Endothelial cell of umbilical vein (primary cell): ENCODE results near the gene GNB1. TPM values are rescaled to one million over a fixed set of nuclear protein-coding genes. Genes with fewer than 3 reads are reported as not detected.

Experiments used
- BruUV-seq: library from RNA; stranded (reverse); fragments of 400-500 nt; replicated peaks from 2 replicates; lab custom pipeline; 2021; lab: Mats Ljungman, UMichigan
- CTCF ChIA-PET: fragments of 300-600, 350-600 bp; sonication (Branson Sonifier 250); formaldehyde crosslinking; loops from one replicate; lab custom pipeline; 2021; ENCODE audit warnings: antibody characterized with exemption, inconsistent platforms; lab: Charles Lee
- POLR2A ChIA-PET: fragments of 300-600, 350-600 bp; sonication (Branson Sonifier 250); formaldehyde crosslinking; loops from one replicate; lab custom pipeline; 2021; ENCODE audit warnings: antibody characterized with exemption, inconsistent platforms; lab: Charles Lee
- DNase-seq: peaks from one replicate; pipeline ENCODE4 v3.0.0-alpha.2; 2011; ENCODE audit warnings: low read depth, low spot score
- FAIRE-seq: peaks from 2 replicates; lab custom pipeline; 2011; peaks lifted over from hg19 to GRCh38; lab: Jason Lieb, UNC
- H2AFZ ChIP-seq: 2 replicates; pipeline ENCODE4 v1.6.0; 2012; ENCODE audit warnings: low read depth, low read length, control low read depth, inconsistent platforms
- H3K27ac ChIP-seq: 2 replicates; pipeline ENCODE4 v1.5.1; 2011; ENCODE audit warnings: low read depth, mild to moderate bottlenecking, control low read depth, low read length, moderate library complexity; ENCODE audit not compliant: insufficient read depth
- H3K27me3 ChIP-seq, 2 experiments: 2 replicates each; pipeline versions ENCODE4 v1.6.0 to v1.6.1; 2011; ENCODE audit warnings: low read length in 2 of 2, mixed read lengths in 1 of 2; ENCODE audit not compliant: control insufficient read depth in 2 of 2, insufficient read depth in 2 of 2
- H3K36me3 ChIP-seq, 2 experiments: 2 replicates in 1 of 2; 3 replicates in 1 of 2; pipeline ENCODE4 v1.5.1; 2011; ENCODE audit warnings: low read length in 2 of 2, mild to moderate bottlenecking in 1 of 2, moderate library complexity in 1 of 2; ENCODE audit not compliant: control insufficient read depth in 2 of 2, insufficient read depth in 2 of 2; ENCODE audit errors: extremely low read depth in 1 of 2
- H3K4me1 ChIP-seq: 3 replicates; pipeline ENCODE4 v1.5.1; 2011; ENCODE audit warnings: mild to moderate bottlenecking, low read length; ENCODE audit not compliant: control insufficient read depth, insufficient read depth; ENCODE audit errors: extremely low read depth
- H3K4me2 ChIP-seq: 2 replicates; pipeline ENCODE4 v1.6.1; 2011; ENCODE audit warnings: low read length, control low read depth, mixed read lengths; ENCODE audit not compliant: insufficient read depth
- H3K4me3 ChIP-seq, 3 experiments: fragments of 200-600 bp in 1 of 3; sonication (generic), shearing (Covaris generic) in 1 of 3; replicated peaks in 1 of 3; 2 replicates each; pipeline ENCODE4 v1.5.1; 2011 to 2016; ENCODE audit warnings: control low read depth in 3 of 3, low read length in 3 of 3, mild to moderate bottlenecking in 2 of 3, inconsistent platforms in 1 of 3, low read depth in 1 of 3, moderate library complexity in 1 of 3; ENCODE audit not compliant: insufficient read depth in 1 of 3
- H3K79me2 ChIP-seq: 2 replicates; pipeline ENCODE4 v1.6.0; 2012; ENCODE audit warnings: low read length, inconsistent platforms; ENCODE audit not compliant: control insufficient read depth, insufficient read depth
- H3K9ac ChIP-seq: replicated peaks from 2 replicates; pipeline ENCODE3; 2011; ENCODE audit warnings: low read length, control low read depth; ENCODE audit not compliant: insufficient read depth; ENCODE audit errors: extremely low read depth
- H3K9me1 ChIP-seq: replicated peaks from 3 replicates; pipeline ENCODE4 v1.6.0; 2011; ENCODE audit warnings: mild to moderate bottlenecking, low read length; ENCODE audit not compliant: control insufficient read depth, insufficient read depth; ENCODE audit errors: extremely low read depth
- H3K9me3 ChIP-seq: replicated peaks from 2 replicates; pipeline ENCODE4 v1.5.1; 2012; ENCODE audit warnings: low read length, inconsistent platforms; ENCODE audit not compliant: control insufficient read depth, insufficient read depth
- H4K20me1 ChIP-seq: replicated peaks from 2 replicates; pipeline ENCODE3; 2011; ENCODE audit warnings: mild to moderate bottlenecking, low read length; ENCODE audit not compliant: control insufficient read depth, insufficient read depth; ENCODE audit errors: extremely low read depth
- EZH2 ChIP-seq: IDR thresholded peaks from 2 replicates; pipeline ENCODE4 v1.6.1; 2012; ENCODE audit warnings: borderline replicate concordance, low read depth, mild to moderate bottlenecking, moderate library complexity, low read length, inconsistent platforms; ENCODE audit not compliant: severe bottlenecking
- FOS ChIP-seq: IDR thresholded peaks from 2 replicates; pipeline ENCODE4 v1.6.1; 2011; ENCODE audit warnings: mild to moderate bottlenecking, low read length, moderate library complexity, borderline replicate concordance; ENCODE audit not compliant: insufficient read depth
- GATA2 ChIP-seq: IDR thresholded peaks from 2 replicates; pipeline ENCODE4 v1.7.0; 2011; ENCODE audit warnings: low read depth, mild to moderate bottlenecking, moderate library complexity, mixed read lengths, low read length; ENCODE audit not compliant: insufficient read length, insufficient read depth
- JUN ChIP-seq: IDR thresholded peaks from 2 replicates; pipeline ENCODE4 v1.6.1; 2011; ENCODE audit warnings: borderline replicate concordance, low read depth; ENCODE audit not compliant: insufficient read length, insufficient read depth
- POLR2A ChIP-seq: IDR thresholded peaks from 2 replicates; pipeline ENCODE4 v1.6.1; 2012; ENCODE audit warnings: low read depth, mild to moderate bottlenecking, control low read depth, low read length
- POLR2AphosphoS5 ChIP-seq: IDR thresholded peaks from 2 replicates; pipeline ENCODE4 v1.6.1; 2012; ENCODE audit warnings: low read depth, mild to moderate bottlenecking, control low read depth, low read length, moderate library complexity; ENCODE audit not compliant: insufficient read depth
- dilution Hi-C: fragments of 300-500 bp; cut with MboI; formaldehyde crosslinking; loops from one replicate; pipeline ENCODE4 v1.15.0; 2019; ENCODE audit warnings: low sequenced_read_pairs; ENCODE audit not compliant: extremely low pct_ligation_motif_present
- intact Hi-C: fragments of 100-400 bp; cut with micrococcal nuclease; formaldehyde crosslinking; loops from one replicate; pipeline ENCODE4 v1.10.0; 2022
- polyA plus RNA-seq, 4 experiments: library from polyadenylated mRNA; depleted of rRNA in 3 of 4; stranded (reverse) in 3 of 4; unstranded in 1 of 4; fragments of >200 nt; gene quantifications; 2 replicates each; pipeline versions ENCODE4 v1.2.1 to v1.2.3, GENCODE V29; 2011 to 2012; ENCODE audit warnings: missing spikeins in 1 of 4
- total RNA-seq: library from RNA; stranded (reverse); gene quantifications from 2 replicates; pipeline ENCODE4 v1.2.3, GENCODE V29; 2021

GNB1 gene
- total and polyA plus RNA-seq, 2 donors (not counting 3 experiments of a cell fraction or from before 2014, with no cell fraction given) = 501 to 529 TPM

GRCh38 chr1:1939296-1940122 lies 48.6 kb upstream of the GNB1 start:
- H3K4me2 ChIP-seq = no peak overlapping the region
- BruUV-seq = no TSS peak
- no peaks in the 10 kb centered on the region for H3K27me3 ChIP-seq
- FAIRE-seq (no peak), DNase-seq (no peak)
- ChIA-PET CTCF (no interaction called here), POLR2A (no interaction called here)
- no peaks in the 10 kb centered on the region for H3K4me1 ChIP-seq
- no peak overlapping the region for H2AFZ ChIP-seq
- no peak overlapping the region for H3K9ac ChIP-seq
- dilution Hi-C loops (no loop called here), intact Hi-C loops (no loop called here)
- H3K4me3 ChIP-seq = no peak overlapping the region
- TF ChIP-seq POLR2A (no peak), POLR2AphosphoS5 (no peak), GATA2 (no peak), FOS (no peak), EZH2 (no peak), JUN (no peak)
- H3K27ac ChIP-seq = no peak overlapping the region
- no peaks in the 10 kb centered on the region for H4K20me1 ChIP-seq
- no peaks in the 10 kb centered on the region for H3K79me2 ChIP-seq
- no peaks in the 10 kb centered on the region for H3K36me3 ChIP-seq
- no peaks in the 10 kb centered on the region for H3K9me1 ChIP-seq
- peaks cover under 1% of the 10 kb centered on the region for H3K9me3 ChIP-seq
